HG03095 (cell line): ENCODE results near the gene PIGQ.

Source experiments
- ATAC-seq: cut with Tn5 transposase; IDR thresholded peaks from one replicate; pipeline ENCODE4 v1.9.1; 2021; ENCODE audit warnings: moderate library complexity; ENCODE audit not compliant: unreplicated experiment

PIGQ gene

GRCh38 chr16:533391-534123, 36.2 kb upstream of the PIGQ start:
- no peak for ATAC-seq

- ATAC-seq: no peak
Measured at GRCh38 chr16:534135-534534, 35.6 kb upstream of the PIGQ start.

- ATAC-seq: no peak
Measured at GRCh38 chr16:534856-535445, 34.8 kb upstream of the PIGQ start.

GRCh38 chr16:535446-536405, 34.0 kb upstream of the PIGQ start:
- no peak for ATAC-seq

- no peak for ATAC-seq
Measured at GRCh38 chr16:536746-537145, 33.0 kb upstream of the PIGQ start.

- ATAC-seq: no peak
Measured at GRCh38 chr16:537415-538335, 32.1 kb upstream of the PIGQ start.

- no peak for ATAC-seq
Measured at GRCh38 chr16:539901-540530, 29.8 kb upstream of the PIGQ start.

GRCh38 chr16:540645-541340, 29.0 kb upstream of the PIGQ start:
- no peak for ATAC-seq

- ATAC-seq: no peak
Measured at GRCh38 chr16:543301-544164, 26.2 kb upstream of the PIGQ start.

GRCh38 chr16:544517-544916, 25.3 kb upstream of the PIGQ start:
- ATAC-seq: no peak

- ATAC-seq: no peak
Measured at GRCh38 chr16:546909-547770, 22.6 kb upstream of the PIGQ start.

GRCh38 chr16:548586-548985, 21.2 kb upstream of the PIGQ start:
- ATAC-seq: no peak

GRCh38 chr16:549544-550263, 20.1 kb upstream of the PIGQ start:
- ATAC-seq: no peak

- ATAC-seq: no peak
Measured at GRCh38 chr16:551210-551609, 18.6 kb upstream of the PIGQ start.

- no peak for ATAC-seq
Measured at GRCh38 chr16:552171-552570, 17.6 kb upstream of the PIGQ start.

GRCh38 chr16:553601-554296, 16.0 kb upstream of the PIGQ start:
- ATAC-seq: no peak

GRCh38 chr16:554297-554621, 15.5 kb upstream of the PIGQ start:
- no peak for ATAC-seq
